ENCODE results near the gene TEKT1. TPM values are rescaled to one million over a fixed set of nuclear protein-coding genes. Genes with fewer than 3 reads are reported as not detected.
"Not testable (repeated sequence)": the region's sequence is repeated elsewhere in the genome, so short reads cannot be mapped to it uniquely, and the experiment has no call there.

The TEKT1 gene
- 10 to 100 TPM in 1 of 8 experiments, under 1 TPM in 4, not detected in 3; 0.05 to 17.0 (median 0.17) TPM for total RNA-seq

GRCh38 chr17:6831661-6832263 lies at the start of gene TEKT1:
TSS of gene TEKT1 (minus strand) at chr17:6831729. CDS start at chr17:6830376, 1,353 bp downstream.
- Histone ChIP-seq H3K4me3 (peak within 1 kb of the TSS in 4 of 5 donors; percentile 27 to 41 (median 32)), H3K27ac (no peak within 1 kb of the TSS), H3K4me1 (replicated peaks in 1 of 2) (peaks cover 0 to 9% of the 10 kb centered on the region in 2 donors)
- in situ Hi-C loops (cut with MboI; ENCODE audit: low pct_unique_long_range_greater_than_20kb in 2 of 9, low sequenced_read_pairs in 9 of 9, unreplicated experiment in 9 of 9): loop anchor here in 1 of 9 experiments (25.0 kb wide), 1 partner anchor 169 kb away; the partner anchor contains the start of genes C17orf100 and MED31
- 0 to 77% (median 23%) methylated on average over 1 to 14 of the region's 35 CpGs; no CpG with 5 or more reads in 2 of the 10 experiments for WGBS, 10 experiments
- ATAC-seq (replicated peaks in 6 of 8): peak; percentile 97 to 100 (median 99)

- in situ Hi-C loops (cut with MboI; ENCODE audit: low pct_unique_long_range_greater_than_20kb in 2 of 9, low sequenced_read_pairs in 9 of 9, unreplicated experiment in 9 of 9); H3K4me3 ChIP-seq; ATAC-seq (replicated peaks in 6 of 8); H3K4me1 ChIP-seq (replicated peaks in 1 of 2); H3K27ac ChIP-seq: not testable (repeated sequence)
- 14 to 71% (median 37%) methylated on average over 1 to 7 of the region's 10 CpGs; no CpG with 5 or more reads in 2 of the 10 experiments for WGBS, 10 experiments
These were observed 47.9 kb upstream of the TEKT1 start for GRCh38 chr17:6879221-6879975.

GRCh38 chr17:6875276-6875675 lies 43.7 kb upstream of the TEKT1 start:
- WGBS, 10 experiments: 20 to 100% (median 85%) methylated on average over 1 to 4 of the region's 4 CpGs; no CpG with 5 or more reads in 4 of the 10 experiments
- ATAC-seq (replicated peaks in 6 of 8); H3K4me3 ChIP-seq; in situ Hi-C loops (cut with MboI; ENCODE audit: low pct_unique_long_range_greater_than_20kb in 2 of 9, low sequenced_read_pairs in 9 of 9, unreplicated experiment in 9 of 9); H3K27ac ChIP-seq; H3K4me1 ChIP-seq (replicated peaks in 1 of 2): not testable (repeated sequence)

GRCh38 chr17:6872936-6873335 lies 41.4 kb upstream of the TEKT1 start:
- no peaks in the 10 kb centered on the region for H3K4me1 ChIP-seq (replicated peaks in 1 of 2)
- 4 to 79% (median 57%) methylated on average over 2 to 3 of the region's 3 CpGs; no CpG with 5 or more reads in 6 of the 10 experiments for WGBS, 10 experiments
- ATAC-seq (replicated peaks in 6 of 8): no peak
- in situ Hi-C loops (cut with MboI; ENCODE audit: low pct_unique_long_range_greater_than_20kb in 2 of 9, low sequenced_read_pairs in 9 of 9, unreplicated experiment in 9 of 9): no loop called here
- no peak overlapping the region for H3K27ac ChIP-seq
- no peak overlapping the region for H3K4me3 ChIP-seq

- H3K4me3 ChIP-seq: no peak overlapping the region
- in situ Hi-C loops (cut with MboI; ENCODE audit: low pct_unique_long_range_greater_than_20kb in 2 of 9, low sequenced_read_pairs in 9 of 9, unreplicated experiment in 9 of 9): no loop called here
- H3K27ac ChIP-seq: no peak overlapping the region
- 0 to 67% (median 39%) methylated on average over 1 of the region's 1 CpG; no CpG with 5 or more reads in 4 of the 10 experiments for WGBS, 10 experiments
- ATAC-seq (replicated peaks in 6 of 8): no peak
- H3K4me1 ChIP-seq (replicated peaks in 1 of 2): no peaks in the 10 kb centered on the region
These were observed 39.3 kb upstream of the TEKT1 start for GRCh38 chr17:6870841-6871240.

- Histone ChIP-seq H3K4me1 (replicated peaks in 1 of 2) (no peaks in the 10 kb centered on the region), H3K27ac (no peak overlapping the region), H3K4me3 (no peak overlapping the region)
- in situ Hi-C loops (cut with MboI; ENCODE audit: low pct_unique_long_range_greater_than_20kb in 2 of 9, low sequenced_read_pairs in 9 of 9, unreplicated experiment in 9 of 9): no loop called here
- no peak for ATAC-seq (replicated peaks in 6 of 8)
- 13 to 100% (median 68%) methylated on average over 1 to 2 of the region's 2 CpGs; no CpG with 5 or more reads in 2 of the 10 experiments for WGBS, 10 experiments
These were observed 37.1 kb upstream of the TEKT1 start for GRCh38 chr17:6868582-6868981.

GRCh38 chr17:6867849-6868248 lies 36.3 kb upstream of the TEKT1 start:
- 22 to 70% (median 63%) methylated on average over 3 of the region's 3 CpGs; no CpG with 5 or more reads in 2 of the 10 experiments for WGBS, 10 experiments
- no peak overlapping the region for H3K4me3 ChIP-seq
- no peaks in the 10 kb centered on the region for H3K4me1 ChIP-seq (replicated peaks in 1 of 2)
- in situ Hi-C loops (cut with MboI; ENCODE audit: low pct_unique_long_range_greater_than_20kb in 2 of 9, low sequenced_read_pairs in 9 of 9, unreplicated experiment in 9 of 9): no loop called here
- ATAC-seq (replicated peaks in 6 of 8): no peak
- no peak overlapping the region for H3K27ac ChIP-seq

- Histone ChIP-seq H3K4me3 (no peak overlapping the region), H3K27ac (no peak overlapping the region), H3K4me1 (replicated peaks in 1 of 2) (no peaks in the 10 kb centered on the region)
- in situ Hi-C loops (cut with MboI; ENCODE audit: low pct_unique_long_range_greater_than_20kb in 2 of 9, low sequenced_read_pairs in 9 of 9, unreplicated experiment in 9 of 9): no loop called here
- ATAC-seq (replicated peaks in 6 of 8): no peak
- 60 to 100% (median 70%) methylated on average over 1 to 3 of the region's 4 CpGs; no CpG with 5 or more reads in 6 of the 10 experiments for WGBS, 10 experiments
These were observed 31.3 kb upstream of the TEKT1 start for GRCh38 chr17:6862825-6863224.

- H3K27ac ChIP-seq: no peak overlapping the region
- no peak overlapping the region for H3K4me3 ChIP-seq
- no peak for ATAC-seq (replicated peaks in 6 of 8)
- in situ Hi-C loops (cut with MboI; ENCODE audit: low pct_unique_long_range_greater_than_20kb in 2 of 9, low sequenced_read_pairs in 9 of 9, unreplicated experiment in 9 of 9): no loop called here
- 0 to 67% (median 35%) methylated on average over 1 to 2 of the region's 2 CpGs; no CpG with 5 or more reads in 3 of the 10 experiments for WGBS, 10 experiments
- H3K4me1 ChIP-seq (replicated peaks in 1 of 2): no peaks in the 10 kb centered on the region
These were observed 30.6 kb upstream of the TEKT1 start for GRCh38 chr17:6862122-6862521.

- ATAC-seq (replicated peaks in 6 of 8): no peak
- in situ Hi-C loops (cut with MboI; ENCODE audit: low pct_unique_long_range_greater_than_20kb in 2 of 9, low sequenced_read_pairs in 9 of 9, unreplicated experiment in 9 of 9): no loop called here
- Histone ChIP-seq H3K4me3 (no peak overlapping the region), H3K27ac (no peak overlapping the region), H3K4me1 (replicated peaks in 1 of 2) (no peaks in the 10 kb centered on the region)
- WGBS, 10 experiments: 16 to 80% (median 47%) methylated on average over 1 to 2 of the region's 2 CpGs
These were observed 26.4 kb upstream of the TEKT1 start for GRCh38 chr17:6857904-6858303.

GRCh38 chr17:6857336-6857735 lies 25.8 kb upstream of the TEKT1 start:
- H3K4me1 ChIP-seq (replicated peaks in 1 of 2): no peaks in the 10 kb centered on the region
- in situ Hi-C loops (cut with MboI; ENCODE audit: low pct_unique_long_range_greater_than_20kb in 2 of 9, low sequenced_read_pairs in 9 of 9, unreplicated experiment in 9 of 9): no loop called here
- H3K27ac ChIP-seq: no peak overlapping the region
- no peak overlapping the region for H3K4me3 ChIP-seq
- WGBS, 10 experiments: 38 to 84% (median 70%) methylated on average over 1 to 6 of the region's 6 CpGs
- no peak for ATAC-seq (replicated peaks in 6 of 8)

- WGBS, 10 experiments: 20 to 80% (median 64%) methylated on average over 2 to 3 of the region's 3 CpGs; no CpG with 5 or more reads in 6 of the 10 experiments
- no peak overlapping the region for H3K4me3 ChIP-seq
- no peak overlapping the region for H3K27ac ChIP-seq
- H3K4me1 ChIP-seq (replicated peaks in 1 of 2): no peaks in the 10 kb centered on the region
- in situ Hi-C loops (cut with MboI; ENCODE audit: low pct_unique_long_range_greater_than_20kb in 2 of 9, low sequenced_read_pairs in 9 of 9, unreplicated experiment in 9 of 9): no loop called here
- ATAC-seq (replicated peaks in 6 of 8): no peak
These were observed 24.5 kb upstream of the TEKT1 start for GRCh38 chr17:6856051-6856450.

GRCh38 chr17:6853764-6854442 lies 22.4 kb upstream of the TEKT1 start:
- in situ Hi-C loops (cut with MboI; ENCODE audit: low pct_unique_long_range_greater_than_20kb in 2 of 9, low sequenced_read_pairs in 9 of 9, unreplicated experiment in 9 of 9): no loop called here
- WGBS, 10 experiments: 0 to 69% (median 25%) methylated on average over 1 to 11 of the region's 19 CpGs; no CpG with 5 or more reads in 3 of the 10 experiments
- no peak for ATAC-seq (replicated peaks in 6 of 8)
- no peak overlapping the region for H3K4me3 ChIP-seq
- no peak overlapping the region for H3K27ac ChIP-seq
- no peaks in the 10 kb centered on the region for H3K4me1 ChIP-seq (replicated peaks in 1 of 2)
